Colonic mucosa (tissue), 4 donors: Measurements from ENCODE around the gene MMEL1. TPM values are rescaled to one million over a fixed set of nuclear protein-coding genes. Genes with fewer than 3 reads are reported as not detected.
A peak's percentile ranks its signal among the peaks of the same experiment; 100 is the strongest.

Source experiments
- DNase-seq: peaks from one replicate; pipeline ENCODE4 v3.0.0-alpha.2; 2020
- H3K27ac ChIP-seq: fragments of 200-600 bp; one replicate; pipeline ENCODE4 v1.8.0; 2021
- H3K27me3 ChIP-seq: fragments of 200-600 bp; one replicate; pipeline ENCODE4 v1.8.0; 2021
- H3K36me3 ChIP-seq: fragments of 200-600 bp; one replicate; pipeline ENCODE4 v1.8.0; 2021
- H3K4me1 ChIP-seq: fragments of 200-600 bp; one replicate; pipeline ENCODE4 v1.8.0; 2021; ENCODE audit warnings: mild to moderate bottlenecking
- H3K4me3 ChIP-seq: fragments of 200-600 bp; one replicate; pipeline ENCODE4 v1.8.0; 2021
- H3K9ac ChIP-seq, 2 donors: one replicate each; pipeline ENCODE4 v1.7.0; 2013; ENCODE audit warnings: control low read depth in 2 of 2, low read depth in 2 of 2, low read length in 2 of 2
- H3K9me3 ChIP-seq: fragments of 200-600 bp; one replicate; pipeline ENCODE4 v1.8.0; 2021
- CTCF ChIP-seq: fragments of 200-600 bp; IDR thresholded peaks from one replicate; pipeline ENCODE4 v1.8.0; 2022; ENCODE audit warnings: antibody characterized with exemption, mild to moderate bottlenecking
- intact Hi-C: fragments of 100-400 bp; cut with DNase I; formaldehyde crosslinking; loops from one replicate; pipeline ENCODE4 v1.14.1; 2022
- total RNA-seq, 2 donors: library from RNA; stranded (reverse); fragmentation: NEBNext Ultra II Directional in 1 of 2; extraction: Animal tissue kit (Norgen Biotek cat#: 25700) in 1 of 2; gene quantifications; one replicate each; pipeline ENCODE4 v1.2.1, GENCODE V29; 2021
- donor health status: healthy.
- donor health status: DM: no; HTN: no; CAD: no.
- donor health status: DM: no; HTN: no; CAD: no.

The MMEL1 gene
- total RNA-seq, 2 donors from 2014 or later = 11.4 to 13.9 TPM

GRCh38 chr1:2567083-2567679, 65.6 kb downstream of the MMEL1 start:
- H3K36me3 ChIP-seq = no peaks in the 10 kb centered on the region
- H3K27ac ChIP-seq = no peak overlapping the region
- no peak overlapping the region for H3K4me3 ChIP-seq
- H3K4me1 ChIP-seq = peaks cover 3% of the 10 kb centered on the region
- TF ChIP-seq CTCF = no peak
- no peak for DNase-seq
- intact Hi-C loops = no loop called here
- H3K9ac ChIP-seq = no peak overlapping the region
- no peaks in the 10 kb centered on the region for H3K27me3 ChIP-seq
- no peaks in the 10 kb centered on the region for H3K9me3 ChIP-seq

DNA sequence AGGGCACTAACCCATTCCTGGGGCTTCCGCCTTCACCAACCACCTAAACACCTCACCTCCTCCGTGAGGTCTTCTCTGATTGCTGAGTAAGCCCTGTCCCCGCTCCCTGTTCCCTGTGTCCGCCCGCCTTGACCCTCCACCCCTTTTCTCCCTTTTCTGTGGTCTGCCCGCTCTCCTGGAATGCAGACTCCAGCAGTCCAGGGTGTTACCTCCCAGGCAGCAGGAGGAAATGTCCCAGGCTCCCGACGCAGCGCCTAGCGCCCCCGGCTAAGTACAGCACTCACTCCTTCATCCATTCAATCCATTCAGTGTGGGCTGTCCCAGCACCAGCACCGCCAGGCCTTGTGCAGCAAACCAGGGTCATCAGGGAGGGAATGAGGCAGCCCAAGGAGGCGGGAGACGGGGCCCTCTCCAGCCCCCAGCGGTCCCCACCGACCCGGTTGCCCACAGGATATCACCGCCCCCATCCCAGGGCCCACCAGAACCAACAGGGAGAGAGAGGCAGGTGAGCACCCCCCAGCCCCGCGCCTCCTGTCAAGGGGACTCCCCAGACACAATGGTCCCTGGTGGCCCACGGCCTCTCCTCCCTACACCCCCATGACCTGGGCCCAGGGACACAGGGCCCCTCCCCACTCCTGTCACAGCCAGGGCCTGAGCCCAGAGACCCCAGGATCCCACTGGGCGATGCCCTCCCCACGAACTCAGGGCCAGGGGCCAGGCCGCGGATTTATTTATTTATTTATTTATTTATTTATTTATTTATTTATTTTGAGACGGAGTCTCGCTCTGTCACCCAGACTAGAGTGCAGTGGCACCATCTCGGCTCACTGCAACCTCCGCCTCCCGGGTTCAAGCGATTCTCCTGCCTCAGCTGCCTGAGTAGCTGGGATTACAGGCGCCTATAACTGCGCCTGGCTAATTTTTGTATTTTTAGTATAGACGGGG, 66.4 kb downstream of the MMEL1 start:
- Histone ChIP-seq H3K27me3 (no peaks in the 10 kb centered on the region), H3K4me3 (no peak overlapping the region), H3K27ac (no peak overlapping the region), H3K4me1 (peaks cover 3% of the 10 kb centered on the region), H3K36me3 (no peaks in the 10 kb centered on the region), H3K9ac (peak overlapping the region in 1 of 2 donors; percentile 4), H3K9me3 (no peaks in the 10 kb centered on the region)
- intact Hi-C loops = no loop called here
- no peak for DNase-seq
- TF ChIP-seq CTCF = no peak

- H3K9ac ChIP-seq = peak overlapping the region in 1 of 2 donors; percentile 71
- intact Hi-C loops = no loop called here
- TF ChIP-seq CTCF = no peak
- no peak overlapping the region for H3K4me3 ChIP-seq
- H3K27ac ChIP-seq = no peak overlapping the region
- H3K36me3 ChIP-seq = no peaks in the 10 kb centered on the region
- H3K4me1 ChIP-seq = peaks cover 3% of the 10 kb centered on the region
- no peak for DNase-seq
- H3K9me3 ChIP-seq = no peaks in the 10 kb centered on the region
- H3K27me3 ChIP-seq = no peaks in the 10 kb centered on the region
These were observed 67.9 kb downstream of the MMEL1 start for GRCh38 chr1:2564815-2565374.

DNA sequence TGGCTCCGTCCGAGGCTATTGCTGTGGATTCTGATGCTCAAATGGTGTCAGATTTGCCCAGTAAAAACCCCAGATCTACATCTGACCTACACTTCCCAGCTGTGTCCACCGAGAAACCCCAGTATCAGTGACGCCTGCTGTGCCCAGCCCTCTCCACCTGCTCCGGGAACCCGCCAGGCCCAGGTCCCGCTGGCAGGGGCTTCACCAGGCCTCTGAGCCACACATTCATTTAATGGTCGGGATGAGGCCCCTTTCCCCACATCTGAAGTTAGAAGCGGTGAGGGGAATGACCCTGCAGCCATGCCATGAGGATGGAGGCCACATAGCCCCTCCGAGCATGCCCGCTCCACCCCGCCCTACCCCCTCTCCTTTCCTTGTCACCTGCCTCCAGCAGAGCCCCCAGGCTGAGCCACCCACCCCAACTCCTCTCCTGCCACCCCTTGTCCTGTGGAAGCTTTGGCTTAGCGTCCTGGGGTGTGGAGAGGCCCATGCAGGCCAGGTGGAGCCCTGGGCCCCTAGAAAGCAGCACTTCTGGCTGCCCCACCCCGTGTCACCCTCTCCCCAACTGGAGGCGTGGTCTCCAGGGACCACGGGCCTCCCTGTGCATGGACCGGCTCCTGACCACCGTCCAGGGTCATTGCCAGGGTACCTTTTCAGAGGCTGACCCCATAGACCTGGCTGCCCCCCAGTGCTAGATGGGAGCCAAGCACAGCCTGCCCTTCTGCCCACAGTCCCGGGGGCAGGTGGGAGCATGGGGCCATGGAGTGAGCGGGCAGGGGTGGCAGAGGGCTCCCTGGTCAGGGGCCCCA, 68.6 kb downstream of the MMEL1 start:
- Histone ChIP-seq H3K27ac (no peak overlapping the region), H3K4me3 (no peak overlapping the region)

More for the DNA sequence above, 68.6 kb downstream of the MMEL1 start:
- TF ChIP-seq CTCF = no peak
- Histone ChIP-seq H3K9me3 (no peaks in the 10 kb centered on the region), H3K4me1 (peaks cover 3% of the 10 kb centered on the region), H3K27me3 (no peaks in the 10 kb centered on the region), H3K36me3 (peaks cover 5% of the 10 kb centered on the region), H3K9ac (peak overlapping the region in 1 of 2 donors; percentile 71)
- DNase-seq = no peak
- intact Hi-C loops = no loop called here
